HG03095 (cell line): ENCODE results near the gene MYH11.
"Not testable (repeated sequence)": the region's sequence is repeated elsewhere in the genome, so short reads cannot be mapped to it uniquely, and the experiment has no call there.

Experiments used
- ATAC-seq: cut with Tn5 transposase; IDR thresholded peaks from one replicate; pipeline ENCODE4 v1.9.1; 2021; ENCODE audit warnings: moderate library complexity; ENCODE audit not compliant: unreplicated experiment

MYH11 gene

DNA sequence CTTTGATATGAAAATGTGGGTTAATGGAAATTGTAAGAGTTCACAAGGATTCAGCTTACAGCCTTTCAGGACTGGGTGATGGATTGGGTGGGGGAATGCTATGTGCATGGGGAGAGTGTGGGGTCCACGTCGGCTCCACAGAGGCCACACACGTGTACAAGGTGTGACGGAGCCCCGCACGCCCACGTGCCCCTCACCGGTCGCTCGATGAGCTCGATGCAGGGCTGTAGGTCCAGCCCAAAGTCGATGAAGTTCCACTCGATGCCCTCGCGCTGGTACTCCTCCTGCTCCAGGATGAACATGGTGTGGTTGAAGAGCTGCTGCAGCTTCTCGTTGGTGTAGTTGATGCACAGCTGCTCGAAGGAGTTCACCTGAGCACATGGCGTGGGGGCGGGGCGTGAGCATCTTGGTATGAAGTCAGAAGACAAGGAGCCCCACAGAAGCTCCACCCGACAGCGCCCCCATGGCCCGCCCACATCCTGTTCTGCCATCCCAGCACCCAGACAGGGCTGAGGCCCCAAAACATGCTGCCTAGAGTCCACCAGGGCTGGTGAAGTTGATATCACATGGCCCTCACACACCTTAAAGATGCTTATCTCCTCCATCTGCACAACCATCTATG lies 99.1 kb downstream of the MYH11 start:
- ATAC-seq = no peak

DNA sequence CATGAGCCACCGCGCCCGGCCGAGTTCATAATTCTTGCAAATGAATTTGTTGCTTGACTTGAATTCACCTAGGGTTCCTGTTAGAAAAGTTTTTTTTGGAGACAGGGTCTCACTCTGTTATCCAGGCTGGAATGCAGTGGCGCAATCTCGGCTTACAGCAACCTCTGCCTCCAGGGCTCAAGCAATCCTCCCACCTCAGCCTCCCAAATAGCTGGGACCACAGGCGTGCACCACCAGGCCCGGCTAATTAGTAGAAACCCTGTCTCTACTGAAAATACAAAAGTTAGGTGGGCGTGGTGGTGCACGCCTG lies 99.8 kb downstream of the MYH11 start:
- ATAC-seq = no peak

DNA sequence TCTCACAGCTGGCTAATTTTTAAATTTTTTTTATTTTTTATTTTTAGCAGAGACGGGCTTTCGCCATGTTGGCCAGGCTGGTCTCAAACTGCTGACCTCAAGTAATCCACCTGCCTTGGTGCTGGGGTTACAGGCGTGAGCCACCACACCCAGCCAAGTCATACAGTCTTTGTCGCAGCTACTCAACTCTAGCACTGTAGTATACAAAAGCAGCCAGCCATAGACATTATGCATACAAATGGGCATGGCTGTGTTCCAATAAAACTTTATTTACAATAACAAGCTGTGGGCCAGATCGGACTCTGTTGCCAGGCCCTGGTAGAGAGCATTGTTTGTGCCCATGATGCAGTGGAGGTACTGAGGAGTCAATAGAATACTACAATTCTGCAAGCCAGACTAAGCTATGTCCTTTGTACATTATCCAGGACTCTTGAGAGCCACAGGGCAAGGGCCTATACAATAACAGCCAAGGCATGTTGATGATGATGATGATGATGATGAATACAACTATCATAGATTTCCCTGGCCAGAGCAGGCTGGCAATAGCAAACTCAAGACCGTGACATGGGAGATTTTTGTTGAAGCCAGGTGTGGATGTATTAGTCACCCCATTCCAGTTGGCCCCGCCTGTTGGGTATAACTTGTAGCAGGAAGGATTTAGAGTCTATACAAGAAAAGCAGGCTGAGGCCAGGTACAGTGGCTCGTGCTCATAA lies 101.8 kb downstream of the MYH11 start:
- no peak for ATAC-seq

DNA sequence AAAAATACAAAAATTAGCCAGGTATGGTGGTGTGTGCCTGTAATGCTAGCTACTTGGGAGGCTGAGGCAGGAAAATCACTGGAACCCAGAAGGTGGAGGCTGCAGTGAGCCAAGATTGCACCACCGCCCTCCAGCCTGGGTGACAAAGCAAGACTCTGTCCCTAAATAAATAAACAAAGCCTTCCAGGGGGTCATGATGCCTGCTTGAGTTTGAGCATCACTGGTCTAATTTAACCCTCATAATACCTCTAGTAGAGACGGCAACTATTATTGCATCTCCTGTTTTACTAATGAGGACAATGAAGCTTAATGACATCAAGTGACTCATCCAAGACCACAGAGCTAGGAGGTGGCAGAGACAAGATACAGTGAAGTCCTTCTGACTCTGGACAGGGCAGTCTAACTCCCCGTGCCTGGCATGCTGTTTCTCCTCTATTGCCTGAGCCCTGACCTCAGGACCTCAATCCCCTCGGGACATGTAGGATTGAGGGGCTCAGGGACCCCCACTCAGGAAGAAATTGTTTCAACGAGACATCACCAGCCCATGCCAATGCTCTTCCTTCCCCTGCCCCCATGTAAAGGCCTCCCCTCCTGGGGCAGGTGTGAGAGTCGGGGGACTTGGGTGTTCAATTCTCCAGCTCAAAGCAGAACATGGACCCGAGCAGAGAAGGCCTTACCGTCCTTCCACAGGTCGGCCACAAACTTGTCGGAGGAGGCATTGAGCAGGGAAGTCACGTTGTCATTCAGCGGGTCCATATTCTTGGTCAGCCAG lies 103.9 kb downstream of the MYH11 start:
- ATAC-seq = no peak

DNA sequence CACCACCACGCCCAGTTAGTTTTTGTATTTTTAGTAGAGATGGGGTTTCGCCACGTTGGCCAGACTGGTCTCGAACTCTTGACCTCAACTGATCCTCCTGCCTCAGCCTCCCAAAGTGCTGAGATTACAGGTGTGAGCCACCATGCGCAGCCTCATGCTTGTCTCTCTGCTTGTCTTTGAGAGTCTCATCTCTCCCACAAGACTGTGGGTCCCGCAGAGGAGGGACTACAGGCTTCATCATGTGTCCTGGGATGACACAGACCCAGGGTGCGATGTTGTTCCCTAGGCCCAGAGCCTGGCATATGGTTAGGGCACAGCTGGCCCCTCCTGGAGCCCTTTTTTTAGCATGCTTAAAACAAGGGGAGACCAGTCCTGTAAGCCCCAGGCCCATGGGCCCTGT lies 104.9 kb downstream of the MYH11 start:
- ATAC-seq = no peak

DNA sequence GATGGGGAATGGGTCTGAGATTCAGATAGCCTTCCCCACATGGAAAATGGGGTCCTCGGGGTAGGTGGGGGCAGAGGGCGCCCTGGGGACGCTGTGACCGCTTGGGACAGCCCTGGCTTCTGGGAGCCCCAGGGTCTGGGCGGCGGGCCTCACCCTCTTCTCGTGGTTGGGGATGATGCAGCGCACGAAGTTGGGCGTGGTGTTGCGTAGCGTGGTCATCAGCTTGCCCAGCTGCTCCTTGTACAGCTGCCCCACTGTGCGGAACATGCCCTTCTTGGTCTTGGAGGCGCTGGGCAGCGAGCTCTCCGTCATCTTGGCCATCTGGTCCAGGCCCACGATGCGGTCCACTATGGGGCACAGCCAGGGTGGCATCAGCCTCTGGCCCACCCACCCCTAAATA lies 106.8 kb downstream of the MYH11 start:
- no peak for ATAC-seq

DNA sequence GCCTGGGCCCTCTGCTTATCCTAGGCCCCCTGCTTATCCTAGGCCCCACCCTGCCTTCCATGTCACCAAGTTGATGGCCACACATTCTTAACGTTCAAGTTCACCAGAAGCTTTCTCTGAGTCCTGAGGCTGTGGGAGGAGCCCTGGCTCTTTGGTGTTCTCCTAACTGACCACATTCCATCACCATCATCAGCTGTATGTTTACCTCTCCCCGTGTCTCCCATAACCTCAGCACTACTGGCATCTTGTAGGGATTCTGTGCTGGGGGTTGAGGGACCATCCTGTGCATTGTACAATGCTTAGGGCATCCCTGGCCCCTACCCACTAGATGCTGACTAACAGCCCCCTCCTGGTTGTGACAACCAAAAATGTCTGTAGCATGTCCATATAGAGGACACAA lies 107.5 kb downstream of the MYH11 start:
- no peak for ATAC-seq

DNA sequence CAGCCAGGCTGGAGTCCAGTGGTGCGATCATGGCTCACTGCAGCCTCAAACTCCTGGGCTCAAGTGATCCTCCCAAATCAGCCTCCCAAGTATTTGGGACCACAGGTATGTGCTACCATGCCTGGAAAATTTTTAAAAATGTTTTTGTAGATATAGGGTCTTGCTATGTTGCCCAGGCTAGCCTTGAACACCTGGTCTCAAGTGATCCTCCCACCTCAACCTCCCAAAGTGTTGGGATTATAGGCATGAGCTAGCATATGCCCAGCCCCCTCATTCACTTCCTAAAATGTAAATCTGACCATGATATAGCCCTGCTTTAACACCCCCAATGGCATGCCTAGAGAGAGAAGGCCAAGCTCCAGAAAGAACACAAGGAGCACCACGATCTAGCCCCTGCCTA lies 108.2 kb downstream of the MYH11 start:
- ATAC-seq = no peak

DNA sequence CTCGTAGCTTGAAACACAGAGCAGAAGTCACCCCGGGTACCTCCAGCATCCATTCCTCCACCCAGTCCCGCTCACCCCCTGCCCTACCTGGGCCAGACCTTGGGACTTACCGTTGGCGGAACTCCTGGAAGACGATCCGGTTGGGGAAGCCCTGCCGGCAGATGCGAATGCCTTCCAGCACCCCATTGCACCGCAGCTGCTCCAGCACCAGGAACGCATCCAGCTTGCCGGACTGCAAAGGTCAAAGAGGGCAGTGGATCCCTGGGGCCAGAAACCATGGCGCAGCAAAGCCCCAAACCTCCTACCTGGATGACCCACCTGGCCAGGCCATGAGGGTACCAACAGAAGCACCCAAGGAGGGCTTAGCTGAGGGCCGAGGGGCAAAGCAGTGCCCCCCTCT lies 108.9 kb downstream of the MYH11 start:
- no peak for ATAC-seq

DNA sequence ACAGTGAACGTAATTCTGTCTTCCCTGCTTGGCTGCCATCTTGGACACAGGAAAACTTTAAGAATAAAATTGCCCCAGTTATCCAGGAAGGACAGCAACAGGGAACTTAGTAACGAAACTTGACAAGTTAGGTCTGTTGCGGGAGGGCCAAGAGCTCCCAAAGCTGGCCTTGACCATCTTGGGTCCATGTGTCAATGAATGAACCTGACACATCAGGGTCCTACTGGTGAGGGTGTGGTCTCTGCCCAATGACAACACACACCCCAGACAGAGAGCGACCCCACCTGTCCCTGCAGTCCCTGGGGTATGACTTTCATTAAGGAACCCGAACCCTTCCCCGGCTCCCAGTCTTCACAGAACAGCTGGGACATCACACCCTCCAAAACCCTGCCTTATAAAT lies 110.5 kb downstream of the MYH11 start:
- ATAC-seq = no peak

DNA sequence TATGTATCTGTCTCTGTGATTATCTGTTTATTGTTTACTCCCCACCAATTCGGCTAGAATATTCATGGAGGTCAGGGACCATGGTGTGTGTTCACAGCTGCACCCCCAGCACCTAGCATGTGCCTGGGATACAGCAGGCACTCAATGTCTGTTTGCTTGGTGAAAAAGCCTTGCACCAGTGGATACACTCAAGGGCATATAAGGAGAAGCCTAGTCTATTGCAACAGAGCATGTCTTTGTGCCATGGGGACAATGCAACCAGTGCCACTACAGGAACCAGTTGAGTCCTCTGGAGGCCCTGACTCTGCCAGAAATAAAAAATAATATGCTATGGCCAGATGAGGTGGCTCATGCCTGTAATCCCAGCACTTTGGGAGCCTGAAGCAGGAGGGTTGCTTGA lies 113.2 kb downstream of the MYH11 start:
- no peak for ATAC-seq

DNA sequence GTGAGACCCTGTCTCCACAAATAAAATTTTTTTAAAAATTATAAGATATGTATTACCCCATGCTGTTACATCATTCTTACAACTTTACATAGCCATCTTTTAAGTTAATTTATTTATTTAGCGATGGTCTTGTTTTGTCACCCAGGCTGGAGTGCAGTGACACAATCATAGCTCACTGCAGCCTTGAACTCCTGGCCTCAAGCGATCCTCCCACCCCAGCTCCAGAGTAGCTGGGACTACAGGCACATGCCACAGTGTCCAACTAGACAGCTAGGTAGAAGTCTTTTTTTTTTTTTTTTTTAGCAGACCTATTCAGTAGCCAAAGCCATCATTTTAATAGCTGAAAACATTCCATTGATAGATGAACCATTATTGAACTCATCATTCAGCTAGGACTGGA lies 114.1 kb downstream of the MYH11 start:
- ATAC-seq = no peak

DNA sequence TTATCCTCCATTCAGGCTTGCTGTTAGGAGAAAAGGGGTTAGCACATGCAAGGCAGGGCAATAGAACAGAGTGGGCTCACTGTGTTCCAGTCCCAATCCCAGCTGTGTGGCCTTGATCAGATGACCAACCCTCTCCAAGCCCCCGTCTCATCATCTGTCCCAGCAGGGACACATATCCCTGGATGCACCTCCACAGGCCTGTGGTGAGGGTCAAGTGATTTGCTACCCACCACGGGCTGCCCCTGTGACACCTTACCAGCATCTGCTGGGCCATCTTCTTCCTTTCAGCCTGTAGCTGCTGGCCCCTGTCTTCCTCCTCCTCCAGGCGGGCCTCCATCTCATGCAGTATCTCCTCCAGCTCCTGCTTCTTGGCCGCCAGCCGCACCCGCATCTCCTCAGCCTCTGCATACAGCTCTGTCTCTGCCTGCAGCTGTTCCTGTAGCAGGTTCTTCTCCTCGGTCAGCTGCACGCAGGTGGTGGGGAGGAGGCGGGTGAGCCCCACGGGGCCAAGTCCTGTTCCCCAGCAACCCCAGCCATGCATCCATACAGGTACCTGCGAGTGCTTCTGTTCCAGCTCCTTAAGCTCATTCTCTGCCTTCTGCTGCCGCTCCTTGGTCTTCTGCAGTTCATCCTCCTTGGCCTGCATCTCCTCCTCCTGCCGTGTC lies 115.5 kb downstream of the MYH11 start:
- no peak for ATAC-seq

DNA sequence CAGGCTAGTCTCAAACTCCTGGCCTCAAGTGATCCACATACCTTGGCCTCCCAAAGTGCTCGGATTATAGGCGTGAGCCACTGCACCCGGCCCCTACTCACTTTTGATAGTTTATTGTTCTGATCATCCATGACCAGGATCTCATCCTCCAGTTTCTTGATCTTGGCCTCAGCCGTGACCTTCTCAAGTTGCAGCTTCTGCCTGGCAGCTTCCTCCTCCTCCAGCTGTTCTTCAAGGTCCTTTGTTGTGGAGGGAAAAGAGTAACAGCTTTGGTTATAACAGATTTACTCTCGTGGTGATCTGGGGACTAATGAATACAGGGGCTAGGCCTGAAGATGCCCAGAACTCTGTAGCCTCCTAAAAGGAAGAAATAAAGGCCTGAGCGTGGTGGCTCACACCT lies 116.9 kb downstream of the MYH11 start:
- ATAC-seq = no peak

DNA sequence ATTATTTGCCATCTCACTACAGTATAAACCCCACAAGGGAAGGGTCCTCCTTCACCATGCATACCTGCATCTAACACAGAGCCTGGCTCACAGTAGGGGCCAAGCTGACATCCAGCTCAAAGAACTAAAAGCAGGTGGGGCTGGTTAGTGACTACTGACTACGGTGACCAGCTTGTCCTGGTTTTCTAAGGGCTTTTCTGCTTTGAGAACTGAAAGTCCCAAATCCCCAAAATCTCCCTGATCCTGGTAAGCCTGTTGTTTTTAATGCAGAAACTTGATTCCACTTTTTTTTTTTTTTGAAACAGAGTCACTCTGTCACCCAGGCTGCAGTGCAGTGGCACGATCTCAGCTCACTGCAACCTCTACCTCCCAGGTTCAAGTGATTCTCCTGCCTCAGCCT lies 117.4 kb downstream of the MYH11 start:
- ATAC-seq = no peak

DNA sequence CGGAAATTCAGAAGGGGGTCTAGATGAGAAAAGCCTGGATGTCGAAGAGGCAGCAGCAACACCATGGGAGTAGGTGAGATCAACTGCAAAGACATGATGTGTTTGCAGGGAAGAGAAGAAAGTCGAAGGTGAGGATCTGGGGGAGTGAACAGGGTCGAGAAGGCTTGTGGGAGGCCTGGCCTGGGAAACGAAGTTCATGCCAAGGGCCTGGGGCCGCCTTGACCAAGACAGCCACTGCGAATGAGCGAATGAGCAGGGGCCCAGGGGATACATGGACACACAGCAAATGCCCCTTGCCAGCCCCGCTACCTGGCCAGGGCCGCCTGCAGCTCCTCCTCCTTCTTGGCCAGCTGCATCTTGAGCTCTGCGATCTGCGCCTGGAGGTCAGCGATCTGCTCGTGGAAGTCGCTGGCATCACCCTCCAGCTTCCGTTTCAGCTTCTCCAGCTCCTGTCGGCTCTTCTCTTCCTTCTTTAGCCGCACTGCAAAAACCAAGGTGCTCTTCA lies 119.6 kb downstream of the MYH11 start:
- no peak for ATAC-seq

DNA sequence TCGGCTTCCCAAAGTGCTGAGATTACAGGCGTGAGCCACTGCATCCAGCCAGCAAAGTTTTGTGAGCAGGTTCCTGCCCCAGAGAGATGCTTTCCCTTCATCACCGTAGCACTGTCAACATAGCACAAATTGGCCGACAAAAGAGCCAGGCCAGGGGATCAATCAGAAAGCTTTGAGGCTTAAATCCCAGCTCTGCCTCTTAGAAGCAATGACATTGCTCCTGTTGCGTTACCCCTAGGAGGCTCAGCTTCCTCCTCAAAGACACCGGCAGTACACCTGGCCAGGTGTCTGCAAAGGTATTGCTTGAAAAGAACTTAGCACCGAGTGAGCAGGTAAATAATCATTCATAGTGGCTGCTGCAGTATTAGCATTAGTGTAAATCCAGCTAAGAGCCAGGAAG lies 120.3 kb downstream of the MYH11 start:
- no peak for ATAC-seq

DNA sequence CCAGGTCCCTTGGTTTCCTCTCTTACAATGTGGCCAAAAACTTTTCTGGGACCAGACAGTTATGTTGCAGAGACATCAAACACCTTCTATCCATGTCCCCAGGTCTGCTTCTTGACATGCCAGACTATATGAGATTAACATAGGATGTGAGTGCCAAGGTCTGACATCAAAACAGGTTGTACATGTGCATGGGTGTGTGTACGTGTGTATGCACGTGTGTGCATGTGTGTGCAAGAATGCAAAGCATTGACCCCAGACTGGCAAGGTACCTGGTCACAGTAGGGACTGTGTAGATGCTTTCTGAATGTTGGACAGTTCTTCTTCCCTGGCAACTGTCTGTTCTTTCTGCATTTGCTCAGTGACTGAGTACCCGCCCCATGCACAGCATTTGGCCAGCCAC lies 121.2 kb downstream of the MYH11 start:
- ATAC-seq = no peak

DNA sequence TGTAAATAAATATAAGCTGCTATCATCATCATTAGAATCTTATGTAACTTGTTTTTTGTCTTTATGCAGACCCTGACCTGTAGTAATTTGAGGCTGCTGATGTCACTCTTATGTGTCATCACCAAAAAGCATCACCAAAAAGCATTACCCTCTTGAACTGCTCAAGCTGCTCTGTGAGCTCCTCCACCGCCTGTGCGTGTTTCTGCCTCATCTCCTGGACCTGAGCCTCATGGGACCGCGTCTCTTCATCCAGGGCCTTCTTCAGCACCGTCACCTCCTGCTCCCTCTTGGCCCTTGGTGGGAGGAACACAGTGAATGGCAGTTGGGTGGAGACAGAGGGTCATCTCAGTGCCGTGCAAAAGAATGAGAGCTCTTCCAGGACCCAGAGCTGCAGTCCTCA lies 124.4 kb downstream of the MYH11 start:
- ATAC-seq = no peak

DNA sequence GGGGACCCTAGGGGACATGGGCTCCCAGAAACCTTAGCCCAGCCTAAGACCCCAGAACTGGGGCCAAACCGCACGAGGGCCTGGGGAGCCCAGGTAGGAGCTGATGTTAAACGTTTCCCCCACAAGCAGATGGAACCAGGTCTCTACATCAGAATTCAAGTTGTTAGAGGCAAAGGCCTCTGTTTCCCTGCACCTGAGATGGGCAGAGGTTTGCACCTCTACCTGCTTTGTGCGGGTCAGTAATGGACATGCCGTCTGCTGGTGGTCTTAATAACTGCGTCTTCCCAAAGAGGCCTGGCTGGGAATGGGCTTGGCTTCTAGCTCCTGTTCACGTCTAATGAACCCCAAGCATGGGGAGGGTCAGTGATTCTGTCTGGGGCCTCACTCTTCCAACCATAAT lies 127.7 kb downstream of the MYH11 start:
- ATAC-seq = no peak

DNA sequence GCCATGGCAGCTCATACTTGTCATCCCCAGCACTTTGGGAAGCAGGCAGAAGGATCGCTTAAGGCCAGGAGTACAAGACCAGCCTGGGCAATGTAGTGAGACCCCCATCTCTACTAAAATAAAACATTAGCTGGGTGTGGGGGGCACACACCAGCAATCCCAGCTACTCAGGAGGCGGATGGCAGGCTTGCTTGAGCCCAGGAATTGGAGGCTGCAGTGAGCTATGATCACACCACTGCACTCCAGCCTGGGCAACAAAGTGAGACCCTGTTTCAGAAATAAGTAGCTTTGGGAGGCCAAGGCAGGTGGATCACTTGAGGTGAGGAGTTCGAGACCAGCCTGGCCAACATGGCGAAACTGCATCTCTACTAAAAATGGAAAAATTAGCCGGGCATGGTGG lies 129.1 kb downstream of the MYH11 start:
- not testable (repeated sequence) for ATAC-seq

DNA sequence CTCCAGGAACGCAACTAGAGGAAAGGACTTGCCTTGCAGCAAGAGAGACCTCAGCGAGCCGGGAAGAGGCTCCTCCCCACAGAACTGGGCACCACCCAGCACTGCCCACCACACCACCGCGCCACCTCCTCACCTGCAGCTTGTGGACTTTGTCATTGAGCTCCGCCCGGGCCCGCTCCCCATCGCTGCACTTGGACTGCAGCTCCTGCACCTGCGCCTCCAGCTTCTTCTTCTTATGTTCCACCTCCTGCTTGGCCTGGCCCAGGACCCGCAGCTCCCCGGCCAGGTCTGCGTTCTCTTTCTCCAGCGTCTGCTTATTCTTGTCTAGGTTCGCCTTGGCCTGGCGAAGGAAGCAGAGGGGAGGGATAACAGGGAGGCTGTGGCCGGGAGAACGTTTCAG lies 130.1 kb downstream of the MYH11 start:
- no peak for ATAC-seq
